HepG2 (cell line): ENCODE measurements around the gene CTDP1. TPM values are rescaled to one million over a fixed set of nuclear protein-coding genes. Genes with fewer than 3 reads are reported as not detected.
A peak's percentile ranks its signal among the peaks of the same experiment; 100 is the strongest.

ENCODE experiments used
- ARNT2 ChIP-seq: sonication (generic); formaldehyde crosslinking; IDR thresholded peaks from 2 replicates; pipeline ENCODE4 v1.8.0; 2022; ENCODE audit warnings: mild to moderate bottlenecking, low read depth, missing genetic modification reagents, moderate library complexity
- CEBPB ChIP-seq: IDR thresholded peaks from 2 replicates; pipeline ENCODE4 v1.6.1; 2011; ENCODE audit warnings: low read depth, low read length, improper control_type of control experiment, borderline replicate concordance
- DNMT1 ChIP-seq: sonication (generic); formaldehyde crosslinking; IDR thresholded peaks from 2 replicates; pipeline ENCODE4 v1.5.1; 2020; ENCODE audit warnings: mild to moderate bottlenecking, missing genetic modification reagents
- ELF1 ChIP-seq: sonication (generic); formaldehyde crosslinking; IDR thresholded peaks from 2 replicates; pipeline ENCODE4 v1.4.0; 2020; ENCODE audit warnings: missing genetic modification reagents
- GATAD2A ChIP-seq: IDR thresholded peaks from 2 replicates; pipeline ENCODE4 v1.6.1; 2016
- HNF4A ChIP-seq: sonication (generic); formaldehyde crosslinking; IDR thresholded peaks from 2 replicates; pipeline ENCODE4 v1.4.0; 2020; ENCODE audit warnings: missing genetic modification reagents
- HOXA3 ChIP-seq: sonication (generic); formaldehyde crosslinking; IDR thresholded peaks from 2 replicates; pipeline ENCODE4 v1.5.0; 2020; ENCODE audit warnings: missing genetic modification reagents
- PHF21A ChIP-seq: sonication (generic); formaldehyde crosslinking; IDR thresholded peaks from 2 replicates; pipeline ENCODE4 v1.5.0; 2020; ENCODE audit warnings: mild to moderate bottlenecking, missing genetic modification reagents
- SP5 ChIP-seq: IDR thresholded peaks from 2 replicates; pipeline ENCODE4 v1.6.1; 2016; ENCODE audit warnings: low read depth, borderline replicate concordance
- ZNF12 ChIP-seq: sonication (generic); formaldehyde crosslinking; IDR thresholded peaks from 2 replicates; pipeline ENCODE4 v1.5.0; 2020; ENCODE audit warnings: missing genetic modification reagents
- ZNF337 ChIP-seq: sonication (generic); formaldehyde crosslinking; IDR thresholded peaks from 2 replicates; pipeline ENCODE4 v1.5.1; 2020; ENCODE audit warnings: missing genetic modification reagents, low read depth, mild to moderate bottlenecking, borderline replicate concordance
- ZNF350 ChIP-seq: sonication (generic); formaldehyde crosslinking; IDR thresholded peaks from 2 replicates; pipeline ENCODE4 v1.4.0; 2020; ENCODE audit warnings: mild to moderate bottlenecking, low read depth, missing genetic modification reagents, borderline replicate concordance
- ZNF430 ChIP-seq: sonication (generic); formaldehyde crosslinking; IDR thresholded peaks from 2 replicates; pipeline ENCODE4 v1.9.0; 2021; ENCODE audit warnings: mild to moderate bottlenecking, missing genetic modification reagents
- ZNF629 ChIP-seq: sonication (generic); formaldehyde crosslinking; conservative IDR thresholded peaks from 2 replicates; pipeline ENCODE4 v1.5.0; 2020; ENCODE audit warnings: missing genetic modification reagents
- ZNF775 ChIP-seq: sonication (generic); formaldehyde crosslinking; IDR thresholded peaks from 2 replicates; pipeline ENCODE4 v1.4.0; 2020; ENCODE audit warnings: missing genetic modification reagents, mild to moderate bottlenecking, moderate library complexity, borderline replicate concordance
- ZNF878 ChIP-seq: sonication (generic); formaldehyde crosslinking; IDR thresholded peaks from 2 replicates; pipeline ENCODE4 v1.8.1; 2023; ENCODE audit warnings: mild to moderate bottlenecking, missing genetic modification reagents, moderate library complexity
- ZSCAN9 ChIP-seq: IDR thresholded peaks from 2 replicates; pipeline ENCODE4 v1.6.1; 2016; ENCODE audit warnings: borderline replicate concordance
- polyA plus RNA-seq, 8 experiments: library from polyadenylated mRNA; depleted of rRNA in 3 of 8; stranded (reverse) in 7 of 8; unstranded in 1 of 8; fragments of >200 nt; fragmentation: Illumina TruSeq in 4 of 8; extraction: Trizol in 4 of 8; gene quantifications; 2 replicates each; pipeline versions ENCODE4 v1.2.1 to v1.2.3, GENCODE V29; 2011 to 2016; ENCODE audit warnings: low read depth in 4 of 8, missing spikeins in 1 of 8, mixed read lengths in 1 of 8; ENCODE audit not compliant: insufficient read depth in 1 of 8
- total RNA-seq, 5 experiments: library from RNA; depleted of rRNA; stranded (reverse); fragments of >200 nt; fragmentation: Illumina TruSeq; extraction: Trizol; gene quantifications; 2 replicates each; pipeline ENCODE4 v1.2.3, GENCODE V29; 2016; ENCODE audit warnings: low read depth in 1 of 5
- TF ChIP-seq, protein P1 (sequence below): sonication (generic); formaldehyde crosslinking; IDR thresholded peaks from 2 replicates; pipeline ENCODE4 v1.5.0; 2020; ENCODE audit warnings: mild to moderate bottlenecking, missing genetic modification reagents, borderline replicate concordance
- TF ChIP-seq, protein P2 (sequence below): sonication (generic); formaldehyde crosslinking; IDR thresholded peaks from 2 replicates; pipeline ENCODE4 v1.4.0; 2020; ENCODE audit warnings: missing genetic modification reagents, borderline replicate concordance
- TF ChIP-seq, protein P3 (sequence below): sonication (generic); formaldehyde crosslinking; IDR thresholded peaks from 2 replicates; pipeline ENCODE4 v1.4.0; 2020; ENCODE audit warnings: missing genetic modification reagents
- TF ChIP-seq, protein P4 (sequence below): sonication (generic); formaldehyde crosslinking; IDR thresholded peaks from 2 replicates; pipeline ENCODE4 v1.4.0; 2020; ENCODE audit warnings: missing genetic modification reagents

Gene CTDP1
- total and polyA plus RNA-seq, 2 of the 13 experiments (the other 11 are each of a cell fraction or from before 2014, with no cell fraction given), result 6.9 to 11.0 TPM

DNA sequence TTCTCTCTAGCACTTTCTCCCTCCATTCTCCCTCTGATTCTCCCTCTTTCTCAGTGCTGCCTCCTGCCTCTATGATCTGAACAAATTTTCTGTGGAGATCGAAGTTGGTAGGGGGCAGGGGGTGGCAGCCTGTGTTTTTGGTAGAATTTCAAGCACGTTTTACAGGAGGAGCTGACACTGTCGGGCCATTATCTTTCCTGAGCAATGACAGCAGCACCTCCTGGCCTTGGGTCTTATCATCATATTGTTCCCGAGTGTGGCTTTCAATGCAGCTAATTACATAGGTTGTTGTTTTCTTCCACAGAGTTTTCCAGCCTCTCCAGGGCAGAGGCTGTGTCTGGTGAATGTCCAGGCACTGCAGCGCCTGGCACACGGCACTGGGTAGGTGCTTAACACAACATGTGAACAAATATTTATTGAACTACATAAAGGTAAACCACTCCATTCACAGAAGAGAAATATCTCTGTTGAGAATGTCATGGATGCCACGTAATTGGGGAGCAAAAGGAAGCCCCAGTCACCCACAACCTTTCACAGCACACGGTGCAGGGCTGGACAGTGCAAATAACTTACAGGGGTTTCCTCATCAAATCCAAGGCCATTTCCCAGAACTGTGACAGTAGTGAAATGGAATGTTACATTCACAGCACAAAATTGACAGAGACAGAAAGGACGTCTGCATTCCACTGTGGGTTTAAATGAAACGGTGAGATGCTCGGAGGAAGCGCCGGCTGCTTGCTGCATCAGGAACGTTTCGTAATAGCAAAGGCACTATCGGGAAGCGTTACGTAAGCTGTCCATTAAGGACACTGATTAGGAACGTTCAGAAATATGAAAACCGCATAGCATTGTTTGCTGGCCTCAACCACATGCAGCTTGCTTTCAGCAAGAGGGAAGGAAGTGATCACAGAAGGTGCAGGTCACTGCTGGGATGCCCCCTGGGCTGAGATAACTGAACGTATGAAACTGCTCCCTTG is 111.7 kb downstream of the CTDP1 start (continued):
- TF ChIP-seq ZNF430 (CRISPR knock-in tag), result 0 out of 2 replicates have a peak, but pooled peaks have one; percentile 37
- TF ChIP-seq, protein P1, sequence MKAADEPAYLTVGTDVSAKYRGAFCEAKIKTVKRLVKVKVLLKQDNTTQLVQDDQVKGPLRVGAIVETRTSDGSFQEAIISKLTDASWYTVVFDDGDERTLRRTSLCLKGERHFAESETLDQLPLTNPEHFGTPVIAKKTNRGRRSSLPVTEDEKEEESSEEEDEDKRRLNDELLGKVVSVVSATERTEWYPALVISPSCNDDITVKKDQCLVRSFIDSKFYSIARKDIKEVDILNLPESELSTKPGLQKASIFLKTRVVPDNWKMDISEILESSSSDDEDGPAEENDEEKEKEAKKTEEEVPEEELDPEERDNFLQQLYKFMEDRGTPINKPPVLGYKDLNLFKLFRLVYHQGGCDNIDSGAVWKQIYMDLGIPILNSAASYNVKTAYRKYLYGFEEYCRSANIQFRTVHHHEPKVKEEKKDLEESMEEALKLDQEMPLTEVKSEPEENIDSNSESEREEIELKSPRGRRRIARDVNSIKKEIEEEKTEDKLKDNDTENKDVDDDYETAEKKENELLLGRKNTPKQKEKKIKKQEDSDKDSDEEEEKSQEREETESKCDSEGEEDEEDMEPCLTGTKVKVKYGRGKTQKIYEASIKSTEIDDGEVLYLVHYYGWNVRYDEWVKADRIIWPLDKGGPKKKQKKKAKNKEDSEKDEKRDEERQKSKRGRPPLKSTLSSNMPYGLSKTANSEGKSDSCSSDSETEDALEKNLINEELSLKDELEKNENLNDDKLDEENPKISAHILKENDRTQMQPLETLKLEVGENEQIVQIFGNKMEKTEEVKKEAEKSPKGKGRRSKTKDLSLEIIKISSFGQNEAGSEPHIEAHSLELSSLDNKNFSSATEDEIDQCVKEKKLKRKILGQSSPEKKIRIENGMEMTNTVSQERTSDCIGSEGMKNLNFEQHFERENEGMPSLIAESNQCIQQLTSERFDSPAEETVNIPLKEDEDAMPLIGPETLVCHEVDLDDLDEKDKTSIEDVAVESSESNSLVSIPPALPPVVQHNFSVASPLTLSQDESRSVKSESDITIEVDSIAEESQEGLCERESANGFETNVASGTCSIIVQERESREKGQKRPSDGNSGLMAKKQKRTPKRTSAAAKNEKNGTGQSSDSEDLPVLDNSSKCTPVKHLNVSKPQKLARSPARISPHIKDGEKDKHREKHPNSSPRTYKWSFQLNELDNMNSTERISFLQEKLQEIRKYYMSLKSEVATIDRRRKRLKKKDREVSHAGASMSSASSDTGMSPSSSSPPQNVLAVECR, result peak; percentile 45; the same call in 1 of the 2 replicates
- TF ChIP-seq ZNF775, result no peak
- TF ChIP-seq ZNF629 (CRISPR knock-in tag), result no peak
- TF ChIP-seq, protein P2, sequence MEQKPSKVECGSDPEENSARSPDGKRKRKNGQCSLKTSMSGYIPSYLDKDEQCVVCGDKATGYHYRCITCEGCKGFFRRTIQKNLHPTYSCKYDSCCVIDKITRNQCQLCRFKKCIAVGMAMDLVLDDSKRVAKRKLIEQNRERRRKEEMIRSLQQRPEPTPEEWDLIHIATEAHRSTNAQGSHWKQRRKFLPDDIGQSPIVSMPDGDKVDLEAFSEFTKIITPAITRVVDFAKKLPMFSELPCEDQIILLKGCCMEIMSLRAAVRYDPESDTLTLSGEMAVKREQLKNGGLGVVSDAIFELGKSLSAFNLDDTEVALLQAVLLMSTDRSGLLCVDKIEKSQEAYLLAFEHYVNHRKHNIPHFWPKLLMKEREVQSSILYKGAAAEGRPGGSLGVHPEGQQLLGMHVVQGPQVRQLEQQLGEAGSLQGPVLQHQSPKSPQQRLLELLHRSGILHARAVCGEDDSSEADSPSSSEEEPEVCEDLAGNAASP (CRISPR knock-in tag), result peak; percentile 93
- peak; percentile 61; the same call in 1 of the 2 replicates for TF ChIP-seq HOXA3 (CRISPR knock-in tag)
- peak; percentile 97 for TF ChIP-seq CEBPB
- no peak for TF ChIP-seq ZNF337 (CRISPR knock-in tag)
- TF ChIP-seq ELF1 (CRISPR knock-in tag), result peak; percentile 44; the same call in 1 of the 2 replicates
- TF ChIP-seq, protein P3, sequence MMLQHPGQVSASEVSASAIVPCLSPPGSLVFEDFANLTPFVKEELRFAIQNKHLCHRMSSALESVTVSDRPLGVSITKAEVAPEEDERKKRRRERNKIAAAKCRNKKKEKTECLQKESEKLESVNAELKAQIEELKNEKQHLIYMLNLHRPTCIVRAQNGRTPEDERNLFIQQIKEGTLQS (CRISPR knock-in tag), result peak; percentile 83
- TF ChIP-seq ZNF878 (CRISPR knock-in tag), result peak; percentile 87
- peak; percentile 70; the same call in 1 of the 2 replicates for TF ChIP-seq PHF21A
- 0 out of 2 replicates have a peak, but pooled peaks have one; percentile 11 for TF ChIP-seq SP5
- peak; percentile 22; the same call in 1 of the 2 replicates for TF ChIP-seq ZNF350 (CRISPR knock-in tag)
- peak; percentile 62; the same call in 1 of the 2 replicates for TF ChIP-seq ARNT2 (CRISPR knock-in tag)
- TF ChIP-seq GATAD2A (CRISPR knock-in tag), result peak; percentile 96
- TF ChIP-seq DNMT1 (CRISPR knock-in tag), result no peak
- 0 out of 2 replicates have a peak, but pooled peaks have one; percentile 74 for TF ChIP-seq ZNF12 (CRISPR knock-in tag)
- TF ChIP-seq, protein P4, sequence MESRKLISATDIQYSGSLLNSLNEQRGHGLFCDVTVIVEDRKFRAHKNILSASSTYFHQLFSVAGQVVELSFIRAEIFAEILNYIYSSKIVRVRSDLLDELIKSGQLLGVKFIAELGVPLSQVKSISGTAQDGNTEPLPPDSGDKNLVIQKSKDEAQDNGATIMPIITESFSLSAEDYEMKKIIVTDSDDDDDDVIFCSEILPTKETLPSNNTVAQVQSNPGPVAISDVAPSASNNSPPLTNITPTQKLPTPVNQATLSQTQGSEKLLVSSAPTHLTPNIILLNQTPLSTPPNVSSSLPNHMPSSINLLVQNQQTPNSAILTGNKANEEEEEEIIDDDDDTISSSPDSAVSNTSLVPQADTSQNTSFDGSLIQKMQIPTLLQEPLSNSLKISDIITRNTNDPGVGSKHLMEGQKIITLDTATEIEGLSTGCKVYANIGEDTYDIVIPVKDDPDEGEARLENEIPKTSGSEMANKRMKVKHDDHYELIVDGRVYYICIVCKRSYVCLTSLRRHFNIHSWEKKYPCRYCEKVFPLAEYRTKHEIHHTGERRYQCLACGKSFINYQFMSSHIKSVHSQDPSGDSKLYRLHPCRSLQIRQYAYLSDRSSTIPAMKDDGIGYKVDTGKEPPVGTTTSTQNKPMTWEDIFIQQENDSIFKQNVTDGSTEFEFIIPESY (CRISPR knock-in tag), result peak; percentile 74
- TF ChIP-seq HNF4A (CRISPR knock-in tag), result peak; percentile 23; the same call in 1 of the 2 replicates
- TF ChIP-seq ZSCAN9 (CRISPR knock-in tag), result peak; percentile 77; the same call in 1 of the 2 replicates
